WI38 (cell line): ENCODE data around the gene MAP1LC3B.

Experiments
- H3K4me3 ChIP-seq: 2 replicates; pipeline ENCODE4 v1.5.1; 2011; ENCODE audit warnings: low read depth, mild to moderate bottlenecking, control low read depth, low read length
- CTCF ChIP-seq: IDR thresholded peaks from 2 replicates; pipeline ENCODE4 v1.5.1; 2012; ENCODE audit warnings: low read depth, mild to moderate bottlenecking, control low read depth, low read length

The MAP1LC3B gene

GRCh38 chr16:87345726-87346424 is 46.3 kb upstream of the MAP1LC3B start:
- no peak for TF ChIP-seq CTCF
- H3K4me3 ChIP-seq, result no peak overlapping the region

GRCh38 chr16:87346517-87347060 is 45.5 kb upstream of the MAP1LC3B start:
- H3K4me3 ChIP-seq, result no peak overlapping the region
- no peak for TF ChIP-seq CTCF

GRCh38 chr16:87347932-87348615 is 44.1 kb upstream of the MAP1LC3B start:
- H3K4me3 ChIP-seq, result no peak overlapping the region
- TF ChIP-seq CTCF, result no peak

GRCh38 chr16:87348616-87349157 is 43.4 kb upstream of the MAP1LC3B start:
- H3K4me3 ChIP-seq, result no peak overlapping the region
- no peak for TF ChIP-seq CTCF

GRCh38 chr16:87350031-87350430 is 42.1 kb upstream of the MAP1LC3B start:
- H3K4me3 ChIP-seq, result no peak overlapping the region
- TF ChIP-seq CTCF, result no peak

GRCh38 chr16:87350681-87351319 is 41.3 kb upstream of the MAP1LC3B start:
- TF ChIP-seq CTCF, result no peak
- no peak overlapping the region for H3K4me3 ChIP-seq
